WI38 (cell line): ENCODE results near the gene LMBRD1.

Experiments
- H3K4me3 ChIP-seq: 2 replicates; pipeline ENCODE4 v1.5.1; 2011; ENCODE audit warnings: low read depth, mild to moderate bottlenecking, control low read depth, low read length
- TF ChIP-seq, protein P1 (sequence below): IDR thresholded peaks from 2 replicates; pipeline ENCODE4 v1.5.1; 2012; ENCODE audit warnings: low read depth, mild to moderate bottlenecking, control low read depth, low read length

LMBRD1 gene

DNA sequence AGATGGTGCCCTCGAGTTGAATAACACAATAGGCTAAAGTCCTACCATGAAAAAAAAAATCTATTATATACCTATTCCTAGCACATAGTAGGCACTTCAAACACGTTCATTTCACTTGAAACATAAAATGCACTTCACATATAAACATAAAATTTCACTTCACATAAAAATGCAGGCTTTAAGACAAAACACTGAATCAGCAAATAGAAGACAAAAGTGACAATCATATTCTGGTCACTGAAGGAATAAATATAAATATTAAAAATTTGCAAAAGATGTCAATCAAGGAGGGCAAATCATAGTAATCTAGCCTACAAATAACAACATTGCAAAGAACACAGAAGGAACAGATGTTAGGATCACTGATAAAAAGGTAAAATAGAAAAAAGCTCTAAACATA, 153.1 kb downstream of the LMBRD1 start:
- TF ChIP-seq, protein P1, sequence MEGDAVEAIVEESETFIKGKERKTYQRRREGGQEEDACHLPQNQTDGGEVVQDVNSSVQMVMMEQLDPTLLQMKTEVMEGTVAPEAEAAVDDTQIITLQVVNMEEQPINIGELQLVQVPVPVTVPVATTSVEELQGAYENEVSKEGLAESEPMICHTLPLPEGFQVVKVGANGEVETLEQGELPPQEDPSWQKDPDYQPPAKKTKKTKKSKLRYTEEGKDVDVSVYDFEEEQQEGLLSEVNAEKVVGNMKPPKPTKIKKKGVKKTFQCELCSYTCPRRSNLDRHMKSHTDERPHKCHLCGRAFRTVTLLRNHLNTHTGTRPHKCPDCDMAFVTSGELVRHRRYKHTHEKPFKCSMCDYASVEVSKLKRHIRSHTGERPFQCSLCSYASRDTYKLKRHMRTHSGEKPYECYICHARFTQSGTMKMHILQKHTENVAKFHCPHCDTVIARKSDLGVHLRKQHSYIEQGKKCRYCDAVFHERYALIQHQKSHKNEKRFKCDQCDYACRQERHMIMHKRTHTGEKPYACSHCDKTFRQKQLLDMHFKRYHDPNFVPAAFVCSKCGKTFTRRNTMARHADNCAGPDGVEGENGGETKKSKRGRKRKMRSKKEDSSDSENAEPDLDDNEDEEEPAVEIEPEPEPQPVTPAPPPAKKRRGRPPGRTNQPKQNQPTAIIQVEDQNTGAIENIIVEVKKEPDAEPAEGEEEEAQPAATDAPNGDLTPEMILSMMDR, result no peak
- H3K4me3 ChIP-seq, result no peak overlapping the region

DNA sequence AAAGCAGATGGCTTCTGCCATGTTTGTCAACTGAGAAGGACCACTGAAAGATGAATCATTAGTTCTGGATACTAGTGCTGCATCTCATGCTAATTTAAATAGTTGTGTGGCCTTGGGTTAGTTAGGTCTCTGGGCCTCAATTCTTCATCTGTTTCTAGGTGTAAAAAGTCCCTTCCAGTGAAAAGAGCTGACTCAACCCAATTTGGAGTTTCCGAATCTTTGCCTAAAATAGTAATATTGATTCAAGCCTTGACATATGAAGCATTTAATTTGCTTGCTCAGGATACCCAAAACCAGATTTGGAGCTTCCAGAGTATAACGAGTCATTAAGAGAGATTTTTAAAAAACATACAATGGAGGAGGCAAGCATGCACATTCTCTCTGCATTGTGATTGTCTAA, 163.9 kb downstream of the LMBRD1 start:
- H3K4me3 ChIP-seq, result no peak overlapping the region
- TF ChIP-seq, protein P1, result no peak

DNA sequence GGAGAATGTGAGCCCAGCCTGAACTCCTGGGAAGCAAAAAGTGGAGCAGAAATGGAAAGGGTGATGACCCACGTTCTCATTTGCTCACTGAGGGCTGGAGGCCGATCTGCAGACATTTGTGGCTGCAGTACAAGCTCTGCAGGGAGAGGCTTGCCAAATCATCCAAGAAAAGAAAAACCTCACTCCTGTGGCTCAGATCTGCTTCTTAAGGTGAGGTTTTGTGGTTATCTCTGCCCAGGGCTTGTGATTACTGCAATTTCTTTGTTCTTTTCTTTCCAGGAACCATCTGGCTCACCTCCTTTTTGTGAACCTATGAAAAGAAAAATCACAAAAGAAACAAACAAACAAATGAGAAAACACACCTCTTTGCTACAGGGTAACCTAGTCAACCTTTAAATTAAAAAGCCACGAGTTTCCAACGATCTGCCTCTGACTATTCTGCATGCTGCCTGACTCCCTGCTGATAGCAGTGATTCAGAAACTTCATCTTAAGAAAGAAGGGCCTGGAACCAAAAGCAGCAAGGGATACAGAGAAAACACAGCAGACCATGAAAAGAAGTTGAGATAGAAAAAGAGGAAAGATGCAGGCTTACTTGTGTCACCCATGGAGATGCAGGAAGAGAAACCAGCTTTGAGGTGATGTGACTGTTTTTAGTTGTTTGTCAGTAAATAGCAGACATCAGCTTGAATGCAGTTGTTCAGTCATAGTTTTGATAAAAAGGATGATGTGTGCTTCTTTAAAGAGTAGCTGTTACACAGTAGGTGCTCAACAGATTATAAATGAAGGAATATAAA, 165.1 kb downstream of the LMBRD1 start:
- no peak overlapping the region for H3K4me3 ChIP-seq
- TF ChIP-seq, protein P1, result no peak

DNA sequence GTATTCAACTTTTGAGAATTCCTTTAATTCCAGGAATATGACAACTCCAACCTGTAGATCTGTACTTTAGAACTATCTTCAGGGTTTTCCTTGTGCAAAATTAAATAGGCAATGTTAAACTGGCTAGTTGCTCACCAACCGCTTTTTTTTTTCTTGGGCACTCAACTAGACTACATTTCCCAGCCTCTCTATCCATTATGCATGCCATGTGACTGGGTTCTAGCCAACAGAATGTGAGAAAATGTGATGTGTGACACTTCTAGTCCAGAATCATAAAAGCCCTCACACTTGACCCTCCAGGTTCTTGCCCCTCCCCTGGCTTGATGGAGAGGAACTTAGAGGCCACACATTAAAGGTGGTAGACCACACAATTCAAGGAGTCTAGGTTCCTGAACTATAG, 166.0 kb downstream of the LMBRD1 start:
- TF ChIP-seq, protein P1, result no peak
- H3K4me3 ChIP-seq, result no peak overlapping the region

DNA sequence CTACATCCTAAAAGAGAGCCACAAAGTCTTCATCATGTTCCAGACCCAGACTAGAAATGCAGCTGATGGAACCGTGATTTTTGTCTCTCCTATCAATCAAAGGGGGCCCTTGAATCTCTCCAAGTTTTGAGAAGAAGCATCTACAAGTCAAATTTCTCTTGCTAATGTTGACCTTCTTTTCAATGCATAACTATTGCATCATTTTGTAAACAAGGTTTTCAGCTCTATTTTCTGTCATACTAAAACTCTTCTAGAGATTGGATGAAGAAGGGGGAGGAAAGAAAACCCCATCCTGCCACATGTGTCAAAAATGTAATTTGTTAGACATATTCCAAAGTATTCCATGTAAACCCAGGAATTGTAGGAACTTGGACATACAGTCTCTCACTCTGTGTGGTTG, 169.2 kb downstream of the LMBRD1 start:
- TF ChIP-seq, protein P1, result no peak
- H3K4me3 ChIP-seq, result no peak overlapping the region

DNA sequence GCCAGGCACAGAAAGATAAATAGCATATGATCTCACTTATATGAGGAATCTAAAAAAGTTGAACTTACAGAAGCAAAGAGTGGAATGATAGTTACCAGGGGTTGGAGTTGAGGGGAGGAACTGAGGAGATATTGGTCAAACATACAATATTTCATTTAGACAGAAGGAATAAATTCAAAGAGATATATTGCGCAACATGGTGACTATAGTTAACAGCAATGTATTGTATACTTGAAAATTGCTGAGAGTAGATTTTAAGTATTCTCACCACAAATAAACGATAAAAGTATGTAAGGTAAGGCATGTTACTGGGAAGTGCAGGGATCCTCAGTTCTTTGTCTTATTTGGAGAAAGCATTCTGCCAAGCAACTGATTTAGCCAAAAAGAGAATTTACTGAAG, 171.9 kb downstream of the LMBRD1 start:
- H3K4me3 ChIP-seq, result no peak overlapping the region
- TF ChIP-seq, protein P1, result no peak
